Endodermal cell (in vitro differentiated cells): Measurements from ENCODE around the gene ACSF2. TPM values are rescaled to one million over a fixed set of nuclear protein-coding genes. Genes with fewer than 3 reads are reported as not detected.
A peak's percentile ranks its signal among the peaks of the same experiment; 100 is the strongest.

ENCODE experiments used
- DNase-seq: peaks from one replicate; pipeline ENCODE4 v3.0.0-alpha.2; 2017
- H3K27ac ChIP-seq: 2 replicates; pipeline ENCODE4 v1.5.1; 2013; ENCODE audit warnings: mild to moderate bottlenecking, low read depth, low read length, moderate library complexity
- H3K27me3 ChIP-seq: 2 replicates; pipeline ENCODE4 v1.6.1; 2013; ENCODE audit warnings: mild to moderate bottlenecking, low read length, moderate library complexity; ENCODE audit not compliant: insufficient read depth, control insufficient read depth, poor library complexity, severe bottlenecking
- H3K36me3 ChIP-seq: 2 replicates; pipeline ENCODE4 v1.7.0; 2013; ENCODE audit warnings: mild to moderate bottlenecking, low read length, moderate library complexity; ENCODE audit not compliant: control insufficient read depth, insufficient read depth
- H3K4me1 ChIP-seq: one replicate; pipeline ENCODE4 v1.7.0; 2013; ENCODE audit warnings: low read length; ENCODE audit not compliant: control insufficient read depth, insufficient read depth
- H3K4me3 ChIP-seq: 2 replicates; pipeline ENCODE4 v1.5.1; 2013; ENCODE audit warnings: mild to moderate bottlenecking, low read length, moderate library complexity
- H3K9ac ChIP-seq: 2 replicates; pipeline ENCODE4 v1.6.1; 2013; ENCODE audit warnings: mild to moderate bottlenecking, low read length, moderate library complexity; ENCODE audit not compliant: poor library complexity, severe bottlenecking; ENCODE audit errors: extremely low read depth
- H3K9me3 ChIP-seq: 2 replicates; pipeline ENCODE4 v1.6.1; 2013; ENCODE audit warnings: mild to moderate bottlenecking, low read length, moderate library complexity; ENCODE audit not compliant: control insufficient read depth
- H3K27ac Mint-ChIP-seq: 2 replicates; pipeline ENCODE4 v1.8.0; 2020; ENCODE audit warnings: mixed read lengths
- H3K27me3 Mint-ChIP-seq: 2 replicates; pipeline ENCODE4 v1.8.0; 2021; ENCODE audit warnings: mild to moderate bottlenecking, mixed read lengths; ENCODE audit not compliant: insufficient read depth
- H3K36me3 Mint-ChIP-seq: 2 replicates; pipeline ENCODE4 v1.8.0; 2020; ENCODE audit warnings: low read depth, mixed read lengths
- H3K4me1 Mint-ChIP-seq: 2 replicates; pipeline ENCODE4 v1.8.0; 2020; ENCODE audit warnings: mixed read lengths
- H3K4me3 Mint-ChIP-seq: 2 replicates; pipeline ENCODE4 v1.8.0; 2020; ENCODE audit warnings: mild to moderate bottlenecking, moderate library complexity, mixed read lengths
- H3K9me3 Mint-ChIP-seq: 2 replicates; pipeline ENCODE4 v1.8.0; 2020; ENCODE audit warnings: mild to moderate bottlenecking, mixed read lengths
- CTCF ChIP-seq: fragments of 200-600 bp; sonication (generic); conservative IDR thresholded peaks from 2 replicates; pipeline ENCODE4 v1.5.0; 2021; ENCODE audit warnings: antibody characterized with exemption, mild to moderate bottlenecking
- WGBS, 2 experiments: methylation state at CpG; one replicate each; pipeline versions ENCODE4 v1.1.5 to v1.1.7; 2013; ENCODE audit warnings: missing lambda C conversion rate in 2 of 2, mixed read lengths in 1 of 2; ENCODE audit not compliant: insufficient coverage in 1 of 2, insufficient read length in 1 of 2; 5-methylcytosine and 5-hydroxymethylcytosine counted together
- total RNA-seq, 2 donors: library from RNA; stranded (reverse); fragmentation: NEBNext Ultra II Directional in 1 of 2; extraction: Animal tissue kit (Norgen Biotek cat#: 25700) in 1 of 2; gene quantifications; 2 replicates in 1 of 2; 3 replicates in 1 of 2; pipeline ENCODE4 v1.2.1, GENCODE V29; 2021

Gene ACSF2
- total RNA-seq, 2 donors from 2014 or later = 61.7 to 76.5 TPM

DNA sequence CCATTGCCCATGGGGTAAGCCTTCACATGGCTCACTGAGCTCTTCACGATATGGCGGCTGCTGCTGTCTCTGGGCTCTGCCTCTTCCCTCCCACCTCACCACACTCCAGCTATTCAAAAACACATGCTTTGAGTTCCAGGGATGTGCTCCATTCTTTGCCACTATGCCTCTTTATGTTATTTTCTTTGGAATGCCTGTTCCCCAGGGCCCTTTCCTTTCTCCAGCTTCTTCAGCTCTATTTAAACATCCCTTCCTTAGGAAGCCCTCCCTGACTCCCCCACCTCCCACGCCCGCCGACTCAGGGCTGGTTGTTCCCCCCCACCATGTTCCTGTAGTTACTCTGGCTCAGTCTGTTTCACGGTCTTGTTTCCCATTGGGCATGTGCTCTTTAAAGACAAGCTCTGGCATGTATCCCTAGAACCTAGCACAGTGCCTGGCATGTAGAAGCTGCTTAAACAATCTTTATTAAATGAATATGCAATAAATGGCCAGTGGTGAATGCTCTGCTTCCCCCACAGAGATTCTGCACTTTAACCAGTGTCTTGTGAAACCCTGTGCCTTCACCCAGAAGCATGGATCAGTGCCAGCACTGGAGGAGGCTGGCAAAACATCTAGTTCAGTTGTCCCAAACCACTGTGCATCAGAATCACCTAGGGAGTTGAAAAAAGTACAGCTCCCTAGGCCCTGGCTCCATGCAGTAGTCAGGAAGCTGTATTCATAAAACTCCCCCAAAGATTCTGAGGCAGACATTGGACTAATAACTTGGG lies 89.1 kb downstream of the ACSF2 start:
- Histone ChIP-seq H3K9me3 (no peaks in the 10 kb centered on the region), H3K27me3 (no peaks in the 10 kb centered on the region), H3K4me3 (no peak overlapping the region), H3K36me3 (no peaks in the 10 kb centered on the region), H3K9ac (no peak overlapping the region), H3K27ac (no peak overlapping the region), H3K4me1 (no peaks in the 10 kb centered on the region)
- 69 to 84% methylated on average over 6 of the region's 6 CpGs for WGBS, 2 experiments
- no peaks in the 10 kb centered on the region for H3K9me3 Mint-ChIP-seq
- peaks cover 14% of the 10 kb centered on the region for H3K27me3 Mint-ChIP-seq
- H3K4me3 Mint-ChIP-seq = no peak overlapping the region
- no peaks in the 10 kb centered on the region for H3K36me3 Mint-ChIP-seq
- no peak for TF ChIP-seq CTCF
- DNase-seq = peak; percentile 61
- H3K27ac Mint-ChIP-seq = no peak overlapping the region
- peaks cover 3% of the 10 kb centered on the region for H3K4me1 Mint-ChIP-seq

GRCh38 chr17:50517011-50517410 lies 91.0 kb downstream of the ACSF2 start:
- 93% methylated on average over 4 of the region's 4 CpGs for WGBS, 2 experiments
- Mint-ChIP-seq H3K9me3 (no peaks in the 10 kb centered on the region), H3K4me3 (no peak overlapping the region), H3K27ac (no peak overlapping the region), H3K36me3 (no peaks in the 10 kb centered on the region), H3K4me1 (peaks cover 3% of the 10 kb centered on the region), H3K27me3 (peaks cover 11% of the 10 kb centered on the region)
- TF ChIP-seq CTCF = no peak
- DNase-seq = no peak
- Histone ChIP-seq H3K9ac (no peak overlapping the region), H3K27me3 (no peaks in the 10 kb centered on the region), H3K36me3 (no peaks in the 10 kb centered on the region), H3K27ac (no peak overlapping the region), H3K4me1 (no peaks in the 10 kb centered on the region), H3K9me3 (no peaks in the 10 kb centered on the region), H3K4me3 (no peak overlapping the region)

DNA sequence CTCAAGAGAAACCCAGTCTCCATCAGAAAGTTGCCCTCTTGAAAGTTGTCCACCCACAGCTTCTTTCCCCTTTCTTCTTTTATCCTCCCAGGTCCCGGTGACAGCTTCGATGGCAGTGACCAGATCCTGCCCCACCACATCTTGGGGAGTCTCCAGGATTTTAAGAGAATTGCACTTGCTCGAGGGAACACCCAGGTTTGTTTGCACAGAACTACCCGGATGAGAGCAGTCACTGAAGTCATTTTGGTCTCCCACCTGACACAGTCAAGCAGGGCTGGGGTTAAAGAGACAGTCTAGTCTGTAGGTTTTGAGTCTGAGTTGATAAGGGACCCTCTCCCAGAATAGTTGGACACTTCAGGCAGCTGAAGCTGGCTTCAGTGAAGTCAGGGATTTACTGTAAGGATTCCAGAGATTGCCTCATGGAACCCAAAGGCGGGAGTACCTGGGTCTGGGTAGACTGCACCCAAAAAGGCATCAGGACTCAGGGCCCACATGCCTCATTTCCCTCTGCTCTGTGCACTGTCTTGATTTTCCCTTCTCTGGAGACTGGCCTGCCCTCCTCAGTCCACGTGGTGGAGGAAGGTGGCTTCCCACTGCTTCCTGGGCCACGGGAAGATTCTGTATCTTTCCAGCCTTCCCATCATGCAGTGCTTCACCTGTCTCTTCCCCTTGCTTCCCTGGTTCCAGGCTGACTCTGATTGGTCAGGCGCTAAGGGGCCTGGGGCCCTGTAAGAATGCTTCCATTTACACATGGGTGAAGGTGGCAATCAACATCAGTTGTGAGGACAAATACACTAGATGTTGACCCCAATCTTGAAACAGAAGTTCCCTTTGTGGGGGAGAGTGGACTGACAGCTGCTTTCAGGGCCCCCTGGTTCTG lies 91.7 kb downstream of the ACSF2 start:
- no peak for TF ChIP-seq CTCF
- Mint-ChIP-seq H3K4me1 (peaks cover 5% of the 10 kb centered on the region), H3K27ac (no peak overlapping the region), H3K36me3 (no peaks in the 10 kb centered on the region), H3K9me3 (no peaks in the 10 kb centered on the region), H3K4me3 (no peak overlapping the region), H3K27me3 (peaks cover 6% of the 10 kb centered on the region)
- Histone ChIP-seq H3K4me3 (no peak overlapping the region), H3K4me1 (no peaks in the 10 kb centered on the region), H3K27ac (no peak overlapping the region), H3K9me3 (no peaks in the 10 kb centered on the region), H3K9ac (no peak overlapping the region), H3K36me3 (no peaks in the 10 kb centered on the region), H3K27me3 (no peaks in the 10 kb centered on the region)
- no peak for DNase-seq
- whole genome bisulfite sequencing, 2 experiments = 84 to 88% methylated on average over 4 to 8 of the region's 8 CpGs
